B cell (primary cell): Measurements from ENCODE around the gene RNASET2. TPM values are rescaled to one million over a fixed set of nuclear protein-coding genes. Genes with fewer than 3 reads are reported as not detected.

ENCODE experiments used
- ATAC-seq: fragments of 200-7000 bp; cut with Tn5 transposase; one replicate; pipeline ENCODE4 v1.10.0; 2021; ENCODE audit warnings: low read depth, mild to moderate bottlenecking, moderate number of reproducible peaks, moderate library complexity
- CTCF ChIA-PET: fragments of 350-600 bp; sonication (Branson Sonifier 250); formaldehyde crosslinking; loops from one replicate; lab custom pipeline; 2021; ENCODE audit warnings: antibody characterized with exemption, inconsistent platforms; lab: Charles Lee
- POLR2A ChIA-PET: fragments of 350-600 bp; sonication (Branson Sonifier 250); formaldehyde crosslinking; loops from one replicate; lab custom pipeline; 2021; ENCODE audit warnings: antibody characterized with exemption; lab: Charles Lee
- DNase-seq: peaks from one replicate; pipeline ENCODE4 v3.0.0; 2013
- H2AFZ ChIP-seq: 2 replicates; pipeline ENCODE4 v1.6.1; 2012; ENCODE audit warnings: mild to moderate bottlenecking, low read depth, low read length; ENCODE audit not compliant: insufficient read depth, poor library complexity, severe bottlenecking
- H3K27ac ChIP-seq, 2 donors: 1 replicate in 1 of 2; 2 replicates in 1 of 2; pipeline ENCODE4 v1.5.1; 2012 to 2013; ENCODE audit warnings: low read length in 2 of 2, mild to moderate bottlenecking in 2 of 2, moderate library complexity in 1 of 2
- H3K27me3 ChIP-seq, 4 experiments: fragments of 200-600 bp in 1 of 4; sonication (generic) in 1 of 4; replicated peaks in 1 of 4; 1 replicate in 2 of 4; 2 replicates in 2 of 4; pipeline versions ENCODE4 v1.6.1 to v1.7.0; 2013 to 2016; ENCODE audit warnings: low read length in 3 of 4, mild to moderate bottlenecking in 2 of 4, mixed read lengths in 1 of 4, moderate library complexity in 1 of 4; ENCODE audit not compliant: insufficient read depth in 4 of 4, control insufficient read depth in 3 of 4; ENCODE audit errors: control extremely low read depth in 1 of 4
- H3K36me3 ChIP-seq, 2 experiments: replicated peaks in 1 of 2; 1 replicate in 1 of 2; 2 replicates in 1 of 2; pipeline versions ENCODE4 v1.6.1 to v1.7.1; 2013; ENCODE audit warnings: low read length in 1 of 2; ENCODE audit not compliant: insufficient read depth in 2 of 2, control insufficient read depth in 1 of 2; ENCODE audit errors: control extremely low read depth in 1 of 2, extremely low read depth in 1 of 2
- H3K4me1 ChIP-seq, 2 donors: fragments of 200-600 bp in 1 of 2; sonication (generic) in 1 of 2; 1 replicate in 1 of 2; 2 replicates in 1 of 2; pipeline versions ENCODE4 v1.5.1 to v1.6.1; 2013 to 2017; ENCODE audit warnings: low read length in 2 of 2; ENCODE audit not compliant: control insufficient read depth in 2 of 2, insufficient read depth in 2 of 2
- H3K4me2 ChIP-seq: replicated peaks from 2 replicates; pipeline ENCODE3; 2012; ENCODE audit warnings: mild to moderate bottlenecking, low read depth, low read length; ENCODE audit not compliant: poor library complexity, severe bottlenecking
- H3K4me3 ChIP-seq, 5 experiments: fragments of 200-600 bp in 1 of 5; sonication (generic) in 1 of 5; 1 replicate in 3 of 5; 2 replicates in 2 of 5; pipeline versions ENCODE4 v1.5.1 to v1.7.0; 2011 to 2016; ENCODE audit warnings: low read length in 4 of 5, mild to moderate bottlenecking in 4 of 5, low read depth in 2 of 5, control low read depth in 1 of 5, moderate library complexity in 1 of 5; ENCODE audit not compliant: insufficient read depth in 1 of 5; ENCODE audit errors: control extremely low read depth in 1 of 5, extremely low read depth in 1 of 5
- H3K79me2 ChIP-seq: fragments of 200-600 bp; sonication (generic); one replicate; pipeline ENCODE4 v1.6.0; 2016; ENCODE audit warnings: low read length; ENCODE audit not compliant: control insufficient read depth, insufficient read depth
- H3K9ac ChIP-seq: fragments of 200-600 bp; sonication (generic); 2 replicates; pipeline ENCODE4 v1.6.1; 2017; ENCODE audit warnings: mild to moderate bottlenecking, low read length, moderate library complexity
- H3K9me3 ChIP-seq, 3 donors: one replicate each; pipeline versions ENCODE4 v1.6.1 to v1.7.1; 2013; ENCODE audit warnings: low read length in 2 of 3; ENCODE audit not compliant: control insufficient read depth in 2 of 3, insufficient read depth in 1 of 3; ENCODE audit errors: control extremely low read depth in 1 of 3
- H4K20me1 ChIP-seq: 2 replicates; pipeline ENCODE4 v1.6.0; 2012; ENCODE audit warnings: mild to moderate bottlenecking, low read length; ENCODE audit not compliant: insufficient read depth, control insufficient read depth, poor library complexity, severe bottlenecking
- H3K27ac Mint-ChIP-seq: one replicate; pipeline ENCODE4 v1.8.0; 2021; ENCODE audit warnings: mixed read lengths
- H3K27me3 Mint-ChIP-seq: one replicate; pipeline ENCODE4 v1.8.0; 2021; ENCODE audit warnings: mixed read lengths
- H3K4me1 Mint-ChIP-seq: one replicate; pipeline ENCODE4 v1.8.0; 2021; ENCODE audit warnings: mixed read lengths
- H3K4me3 Mint-ChIP-seq: one replicate; pipeline ENCODE4 v1.8.0; 2021; ENCODE audit warnings: mixed read lengths
- H3K9me3 Mint-ChIP-seq: one replicate; pipeline ENCODE4 v1.8.0; 2022; ENCODE audit warnings: mixed read lengths; ENCODE audit not compliant: insufficient read depth
- CTCF ChIP-seq: fragments of 200-600 bp; IDR thresholded peaks from one replicate; pipeline ENCODE4 v1.8.0; 2022; ENCODE audit warnings: antibody characterized with exemption, mild to moderate bottlenecking
- EZH2 ChIP-seq: IDR thresholded peaks from 2 replicates; pipeline ENCODE4 v1.6.1; 2012; ENCODE audit warnings: borderline replicate concordance, low read depth, mild to moderate bottlenecking, moderate library complexity, low read length; ENCODE audit not compliant: insufficient read depth, poor library complexity, severe bottlenecking
- WGBS: methylation state at CpG from one replicate; pipeline ENCODE4 v1.1.5; 2013; ENCODE audit warnings: missing lambda C conversion rate; ENCODE audit not compliant: insufficient coverage; 5-methylcytosine and 5-hydroxymethylcytosine counted together
- intact Hi-C: fragments of 100-400 bp; cut with micrococcal nuclease; formaldehyde crosslinking; loops from one replicate; pipeline ENCODE4 v1.10.0; 2022
- polyA plus RNA-seq: library from polyadenylated mRNA; depleted of rRNA; stranded (reverse); fragments of >200 nt; gene quantifications from 2 replicates; pipeline ENCODE4 v1.2.3, GENCODE V29; 2012
- total RNA-seq, 2 donors: library from RNA; stranded (reverse); fragments of 120-200 nt in 1 of 2; gene quantifications; 1 replicate in 1 of 2; 2 replicates in 1 of 2; pipeline versions ENCODE4 v1.2.3 to v1.2.4, GENCODE V29; 2013 to 2022

Gene RNASET2
- total and polyA plus RNA-seq, 2 donors (not counting 1 experiment from before 2014, with no cell fraction given) = 293 to 330 TPM

DNA sequence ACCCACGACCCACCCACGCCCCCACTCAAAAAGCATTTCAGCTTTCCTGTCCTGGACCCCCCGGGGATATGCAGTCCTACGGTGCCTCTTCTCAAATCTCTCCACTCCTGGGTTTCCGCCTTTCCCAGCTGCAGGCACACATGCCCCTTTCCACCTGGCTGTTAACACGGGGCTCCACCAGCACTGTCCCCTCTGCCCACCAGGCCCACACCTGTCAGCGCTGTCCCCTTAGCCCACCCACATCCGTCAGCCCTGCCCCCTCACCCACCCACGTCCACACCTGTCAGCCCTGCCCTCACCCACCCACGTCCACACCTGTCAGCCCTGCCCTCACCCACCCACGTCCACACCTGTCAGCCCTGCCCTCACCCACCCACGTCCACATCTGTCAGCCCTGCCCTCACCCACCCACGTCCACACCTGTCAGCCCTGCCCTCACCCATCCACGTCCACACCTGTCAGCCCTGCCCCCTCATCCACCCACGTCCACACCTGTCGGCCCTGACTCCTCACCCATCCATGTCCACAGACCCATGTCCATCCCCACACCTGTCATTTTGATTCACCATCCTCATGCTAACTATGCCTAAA lies 11.6 kb downstream of the RNASET2 start:
- H3K27ac ChIP-seq = peak overlapping the region in 1 of 2 donors; percentile 65
- H3K4me3 ChIP-seq = no peak overlapping the region
- Mint-ChIP-seq H3K9me3 (no peaks in the 10 kb centered on the region), H3K27ac (peak overlapping the region; percentile 80), H3K4me1 (peaks cover 17% of the 10 kb centered on the region), H3K4me3 (no peak overlapping the region), H3K27me3 (no peaks in the 10 kb centered on the region)
- peaks cover 15 to 91% of the 10 kb centered on the region in 2 experiments for H3K36me3 ChIP-seq
- no peak overlapping the region for H2AFZ ChIP-seq
- no peak for TF ChIP-seq EZH2
- TF ChIP-seq CTCF = no peak
- no peak overlapping the region for H3K9ac ChIP-seq
- H4K20me1 ChIP-seq = peaks cover 76% of the 10 kb centered on the region
- H3K4me1 ChIP-seq = peaks cover 14 to 15% of the 10 kb centered on the region in 2 donors
- ChIA-PET POLR2A (no interaction called here), CTCF (no interaction called here)
- no peaks in the 10 kb centered on the region for H3K27me3 ChIP-seq
- H3K79me2 ChIP-seq = peaks cover 84% of the 10 kb centered on the region
- peaks cover 0 to 4% (median 0%) of the 10 kb centered on the region in 3 donors for H3K9me3 ChIP-seq
- 85% methylated on average over 13 of the region's 16 CpGs for WGBS
- H3K4me2 ChIP-seq = no peak overlapping the region
- DNase-seq (no peak), ATAC-seq (no peak)
- intact Hi-C loops = no loop called here

DNA sequence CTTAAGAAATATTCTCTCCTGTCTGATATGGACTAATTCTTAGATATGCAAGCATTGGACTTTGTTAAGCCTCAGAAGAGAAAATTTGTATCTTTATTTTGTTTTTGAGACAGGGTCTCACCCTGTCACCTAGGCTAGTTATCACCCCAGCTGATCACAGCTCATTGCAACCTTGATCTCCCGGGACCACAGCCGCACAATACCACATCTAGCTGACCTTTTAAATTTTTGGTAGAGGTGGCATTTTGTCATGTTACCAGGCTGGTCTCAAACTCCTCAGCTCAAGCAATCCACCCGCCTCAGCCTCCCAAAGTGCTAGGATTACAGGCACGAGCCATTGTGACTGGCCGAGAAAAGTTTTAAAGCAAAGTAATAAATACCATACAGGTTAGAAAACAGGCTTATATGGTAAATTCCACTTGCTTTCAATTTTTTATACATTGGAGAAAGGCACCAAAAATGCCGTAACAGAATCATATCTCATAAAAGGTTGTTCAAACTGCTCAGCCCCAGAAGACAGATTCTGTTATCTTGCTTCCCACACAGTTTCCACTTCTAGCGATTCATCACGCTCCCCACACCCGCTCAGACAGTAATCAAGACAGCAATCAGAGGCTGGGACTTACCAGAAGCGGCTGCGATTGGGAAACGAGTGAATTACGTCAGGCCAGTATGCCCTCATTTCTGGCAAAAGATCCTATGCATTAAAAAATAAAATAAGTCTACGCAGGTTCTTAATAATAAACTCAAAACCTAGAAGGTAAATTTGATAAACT lies 13.8 kb downstream of the RNASET2 start:
- ATAC-seq = no peak
- no peaks in the 10 kb centered on the region for H3K27me3 ChIP-seq
- H3K4me3 Mint-ChIP-seq = no peak overlapping the region
- CTCF ChIA-PET = no interaction called here
- no peak for DNase-seq
- H3K4me1 Mint-ChIP-seq = peaks cover 11% of the 10 kb centered on the region
- H3K27ac Mint-ChIP-seq = no peak overlapping the region
- no peak overlapping the region for H2AFZ ChIP-seq
- H4K20me1 ChIP-seq = peaks cover 74% of the 10 kb centered on the region
- H3K27ac ChIP-seq = peak overlapping the region in 1 of 2 donors; percentile 15
- peaks cover 79% of the 10 kb centered on the region for H3K79me2 ChIP-seq
- no peaks in the 10 kb centered on the region for H3K4me1 ChIP-seq
- no peak overlapping the region for H3K4me2 ChIP-seq
- H3K9ac ChIP-seq = no peak overlapping the region
- H3K27me3 Mint-ChIP-seq = no peaks in the 10 kb centered on the region
- intact Hi-C loops = no loop called here
- no peak overlapping the region for H3K4me3 ChIP-seq
- TF ChIP-seq EZH2 (no peak), CTCF (no peak)
- H3K9me3 ChIP-seq = no peaks in the 10 kb centered on the region
- WGBS = 75% methylated on average over 4 of the region's 14 CpGs
- POLR2A ChIA-PET = no interaction called here
- peaks cover 25 to 94% of the 10 kb centered on the region in 2 experiments for H3K36me3 ChIP-seq
- no peaks in the 10 kb centered on the region for H3K9me3 Mint-ChIP-seq
